ENCODE results near the gene SLIT2.

SLIT2 gene

DNA sequence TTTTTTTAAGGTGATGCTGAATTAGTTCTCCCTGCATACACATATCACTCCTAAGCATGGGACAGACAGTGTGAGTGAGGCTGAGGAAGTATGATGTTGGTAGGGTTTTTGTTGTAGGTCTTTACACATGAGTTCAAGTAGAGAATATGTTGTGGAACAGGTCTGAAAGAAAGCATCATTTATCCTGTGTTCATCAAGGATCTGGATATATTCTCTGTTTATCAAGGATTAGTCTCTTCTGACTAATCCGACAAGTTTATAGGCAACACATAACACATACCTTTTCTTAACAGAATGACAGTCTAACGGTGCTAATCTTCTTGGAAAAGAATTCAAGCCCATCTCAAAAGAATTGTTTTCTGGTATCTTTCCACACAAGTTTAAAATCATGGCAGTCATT, 10.5 kb downstream of the SLIT2 start:
- no peak for FAIRE-seq
- no peak for DNase-seq (ENCODE audit: insufficient read length, low spot score)

DNA sequence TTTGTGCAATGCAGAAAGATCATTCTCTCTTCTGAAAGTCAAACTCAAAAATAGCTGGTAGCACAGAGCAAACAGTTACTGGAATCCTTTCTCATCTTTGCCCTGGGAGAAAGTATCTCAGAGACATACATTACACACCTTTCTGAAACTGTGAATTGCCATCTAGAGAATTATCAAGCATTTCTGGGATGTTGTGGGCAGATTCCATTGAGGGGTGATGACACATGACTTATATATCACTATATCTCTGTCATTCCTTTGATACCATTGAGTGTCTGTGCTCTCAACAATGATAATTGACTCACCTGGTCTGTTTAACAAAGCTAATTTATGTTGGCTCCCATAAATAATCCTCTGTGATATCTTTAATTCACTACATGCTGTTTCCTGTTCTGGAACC, 13.0 kb downstream of the SLIT2 start:
- FAIRE-seq (no peak), DNase-seq (ENCODE audit: insufficient read length, low spot score) (no peak)

DNA sequence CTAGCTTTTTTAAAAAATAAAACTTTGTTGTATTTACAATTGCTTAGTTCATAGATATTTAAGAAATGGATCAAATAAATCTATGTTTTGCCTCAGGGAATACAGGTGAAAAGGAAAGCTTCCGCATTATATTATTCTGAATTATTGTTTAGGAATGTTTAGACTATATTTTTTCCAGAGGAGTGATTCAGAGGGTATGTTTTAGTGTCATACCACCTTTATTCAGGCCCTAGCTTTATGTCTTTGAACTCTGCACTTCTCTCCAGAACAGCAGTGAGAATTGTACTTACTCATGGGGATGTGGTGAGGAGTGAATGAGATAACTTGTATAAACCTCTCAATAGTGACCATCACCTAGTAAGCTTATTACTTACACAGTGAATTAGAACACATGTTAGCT, 14.0 kb downstream of the SLIT2 start:
- no peak for FAIRE-seq
- DNase-seq (ENCODE audit: insufficient read length, low spot score): no peak

DNA sequence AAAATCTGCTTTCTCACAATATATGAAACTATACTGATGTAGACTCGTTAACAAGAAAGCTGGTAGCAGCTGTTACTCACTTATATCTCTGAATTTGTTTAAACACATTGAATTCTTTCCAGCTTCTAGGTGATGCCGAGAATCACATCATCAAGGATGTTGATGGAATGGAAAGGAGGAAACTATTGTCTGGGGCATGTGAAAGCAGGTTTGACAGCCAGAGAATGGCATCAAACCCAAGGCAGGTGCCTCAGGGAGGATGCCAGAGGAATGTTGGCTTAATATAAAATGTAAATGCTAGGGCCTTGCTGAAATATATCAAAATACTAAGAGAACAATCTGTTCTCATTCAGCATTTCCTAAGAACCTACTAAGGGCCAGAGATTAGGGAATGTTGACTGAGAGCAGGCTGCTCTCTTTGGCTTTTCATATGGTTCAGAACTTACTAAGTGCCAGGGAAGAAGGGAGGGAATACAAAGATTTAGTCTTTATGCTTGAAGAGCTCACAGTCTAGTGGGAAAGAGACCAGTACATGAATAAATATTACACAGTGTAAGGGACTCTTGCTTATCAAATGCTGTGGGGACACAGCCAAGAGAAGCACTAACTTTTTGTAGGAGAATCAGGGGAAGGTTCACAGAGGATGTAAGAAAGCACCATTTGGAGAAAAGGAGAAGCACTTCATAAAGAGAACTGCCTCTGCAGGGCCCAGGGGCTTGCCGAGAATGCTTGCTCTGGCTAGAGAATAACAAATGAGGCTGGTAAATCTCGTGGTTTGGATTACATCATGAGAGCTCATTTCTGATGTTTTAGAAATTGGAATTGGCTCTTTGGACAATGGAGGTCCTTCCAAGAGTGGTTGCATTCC, 14.7 kb downstream of the SLIT2 start:
- DNase-seq (ENCODE audit: insufficient read length, low spot score): no peak
- no peak for FAIRE-seq

DNA sequence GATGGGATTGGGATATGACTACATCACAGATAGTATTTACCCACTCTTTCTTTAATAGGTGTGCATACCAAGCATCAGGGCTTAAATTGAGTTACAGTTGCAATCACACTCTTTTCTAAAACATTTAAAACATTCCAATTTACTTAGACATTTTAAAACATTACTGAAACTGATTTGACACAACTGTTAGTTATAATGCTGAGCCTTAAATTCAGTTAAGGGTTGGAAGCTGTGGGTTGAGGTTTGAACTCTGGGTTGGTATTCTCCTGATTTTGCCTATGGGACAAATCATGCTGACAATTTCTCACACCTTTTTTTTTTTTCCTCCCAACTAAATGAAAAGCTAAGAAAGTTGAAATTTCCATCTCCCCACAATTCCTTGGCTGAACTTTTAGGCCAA, 16.3 kb downstream of the SLIT2 start:
- FAIRE-seq: no peak
- no peak for DNase-seq (ENCODE audit: insufficient read length, low spot score)

DNA sequence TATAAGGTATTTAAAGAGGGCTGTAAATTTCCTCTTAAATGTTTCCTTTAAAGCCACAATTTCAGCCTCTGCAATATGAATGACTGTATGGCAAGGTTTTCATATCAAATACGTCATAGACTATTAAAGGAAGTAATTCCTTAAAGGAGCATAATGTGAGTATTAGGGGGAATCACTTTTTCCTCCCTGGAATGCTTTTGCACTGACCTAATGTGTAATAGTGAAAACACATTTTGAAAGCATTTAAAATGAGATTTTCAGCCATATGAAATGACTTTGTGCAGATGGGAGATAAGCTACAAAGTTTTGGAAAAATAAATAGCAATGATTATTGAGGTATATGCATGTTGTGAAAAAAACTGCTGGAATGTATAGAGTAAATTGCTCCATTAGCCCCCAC, 17.6 kb downstream of the SLIT2 start:
- no peak for FAIRE-seq
- no peak for DNase-seq (ENCODE audit: insufficient read length, low spot score)

DNA sequence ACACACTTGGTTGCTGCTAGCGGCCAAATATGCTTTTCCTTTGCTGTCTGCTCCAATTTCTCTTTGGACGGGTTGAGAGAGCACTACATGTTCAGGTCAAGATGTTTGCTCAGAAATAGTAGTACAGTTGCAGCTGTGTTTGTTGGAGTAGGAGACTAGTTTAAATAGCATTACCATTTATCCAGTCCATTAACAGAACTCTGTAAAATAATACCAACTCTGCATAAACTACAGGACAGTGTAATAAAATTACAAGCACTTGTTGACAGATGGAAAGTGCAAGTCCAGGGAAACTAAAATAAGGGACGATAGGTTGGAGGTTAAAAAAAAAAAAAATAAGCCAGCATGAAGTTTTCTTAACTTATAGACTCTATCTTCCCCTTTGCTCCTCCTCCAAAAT, 20.2 kb downstream of the SLIT2 start:
- FAIRE-seq (no peak), DNase-seq (ENCODE audit: insufficient read length, low spot score) (no peak)

DNA sequence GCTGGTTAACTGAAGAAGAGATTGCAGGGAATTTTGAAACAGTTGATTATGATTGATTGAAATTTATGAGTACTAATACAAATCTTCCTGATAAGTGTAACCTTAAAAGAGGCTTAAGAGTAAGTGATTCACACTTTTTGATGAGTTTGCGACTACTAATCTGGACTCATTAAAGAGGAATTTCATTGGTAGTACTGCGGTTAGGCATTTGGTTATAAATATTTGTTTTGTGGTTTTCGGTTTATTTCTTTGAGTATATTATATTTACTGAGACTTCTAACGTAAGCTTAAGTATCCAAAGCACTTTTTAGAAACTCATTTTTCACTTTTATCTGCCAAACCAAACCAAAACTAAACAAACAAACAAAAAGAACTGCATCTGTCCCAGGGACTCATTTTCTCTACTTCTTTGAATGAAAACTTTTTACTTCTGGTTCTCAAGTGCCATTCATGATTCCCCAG, 20.7 kb downstream of the SLIT2 start:
- DNase-seq (ENCODE audit: insufficient read length, low spot score): no peak
- FAIRE-seq: no peak

DNA sequence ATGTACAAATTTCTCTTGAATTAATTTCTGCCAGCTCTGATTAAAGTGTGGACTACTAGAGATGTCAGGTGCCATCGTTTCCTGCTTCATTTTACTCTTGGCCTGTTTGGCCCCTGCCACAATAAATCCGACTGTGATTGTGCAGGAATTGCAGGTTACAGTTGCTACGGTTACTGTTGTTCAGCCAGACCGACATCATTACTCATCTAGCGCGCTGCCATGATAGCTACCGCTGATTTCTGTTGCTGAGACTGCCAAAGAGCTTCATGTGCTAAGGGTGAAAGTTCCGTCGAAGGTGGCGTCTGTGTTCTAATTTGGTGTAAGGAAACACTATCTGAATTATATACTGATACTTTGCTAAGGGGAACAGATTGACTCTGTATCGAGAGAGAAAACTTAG, 22.1 kb downstream of the SLIT2 start:
- FAIRE-seq (no peak), DNase-seq (ENCODE audit: insufficient read length, low spot score) (no peak)

DNA sequence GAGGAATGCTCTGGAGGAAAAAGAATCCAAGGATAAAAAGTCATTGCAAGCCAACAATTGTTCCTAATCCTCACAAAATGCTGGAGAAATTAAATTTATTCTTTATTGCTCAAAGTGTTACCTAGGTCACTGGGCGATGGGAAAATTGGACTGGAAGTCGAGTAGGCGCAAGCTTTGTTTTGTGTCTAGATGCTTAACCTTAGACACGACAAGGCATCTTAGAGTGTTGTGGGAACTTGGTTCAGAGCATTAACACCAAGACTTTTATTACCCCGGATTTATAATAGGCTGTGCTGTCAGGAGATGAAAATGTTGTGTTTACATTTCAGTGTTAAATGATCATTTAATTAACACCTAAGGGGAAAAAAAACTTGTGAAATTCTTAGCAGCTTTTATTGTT, 25.1 kb downstream of the SLIT2 start:
- no peak for DNase-seq (ENCODE audit: insufficient read length, low spot score)
- FAIRE-seq: no peak

DNA sequence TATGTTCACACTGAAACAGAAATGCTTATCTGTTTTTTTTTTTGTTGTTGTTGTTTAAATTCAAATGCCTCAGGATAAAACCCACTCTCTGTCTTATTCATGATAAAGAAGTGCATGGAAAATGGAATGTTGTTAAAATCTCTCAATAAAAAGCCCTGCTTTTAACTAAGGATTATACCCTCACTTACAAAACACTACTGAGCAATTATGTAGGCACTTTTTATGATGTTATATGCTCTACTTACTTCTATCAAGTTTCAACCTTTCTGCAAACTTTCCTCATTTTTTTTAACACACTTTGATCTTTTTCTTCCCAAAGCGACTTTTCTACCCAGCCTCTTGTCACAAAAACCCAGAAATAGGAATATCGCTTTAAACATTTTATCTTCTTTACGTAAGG, 26.5 kb downstream of the SLIT2 start:
- DNase-seq (ENCODE audit: insufficient read length, low spot score): no peak
- FAIRE-seq: no peak

DNA sequence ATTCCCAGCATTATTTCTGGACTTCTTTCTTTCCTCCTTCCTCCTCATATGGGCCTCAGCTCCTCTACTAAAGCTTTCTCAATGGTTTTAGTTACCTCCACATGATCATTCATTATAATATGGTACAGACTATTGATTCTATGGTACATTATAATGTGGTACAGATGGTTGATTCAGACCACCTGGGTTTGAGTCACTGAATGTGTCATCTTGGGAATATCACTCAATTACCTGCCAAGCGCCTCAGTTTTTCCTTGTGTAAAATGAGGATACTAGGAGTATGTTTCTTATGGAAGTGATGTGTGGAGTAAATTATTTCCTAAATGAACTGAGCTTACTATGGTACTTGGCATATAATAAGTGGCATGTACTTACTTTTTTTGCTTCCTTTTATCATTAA, 27.7 kb downstream of the SLIT2 start:
- DNase-seq (ENCODE audit: insufficient read length, low spot score) (no peak), FAIRE-seq (no peak)

DNA sequence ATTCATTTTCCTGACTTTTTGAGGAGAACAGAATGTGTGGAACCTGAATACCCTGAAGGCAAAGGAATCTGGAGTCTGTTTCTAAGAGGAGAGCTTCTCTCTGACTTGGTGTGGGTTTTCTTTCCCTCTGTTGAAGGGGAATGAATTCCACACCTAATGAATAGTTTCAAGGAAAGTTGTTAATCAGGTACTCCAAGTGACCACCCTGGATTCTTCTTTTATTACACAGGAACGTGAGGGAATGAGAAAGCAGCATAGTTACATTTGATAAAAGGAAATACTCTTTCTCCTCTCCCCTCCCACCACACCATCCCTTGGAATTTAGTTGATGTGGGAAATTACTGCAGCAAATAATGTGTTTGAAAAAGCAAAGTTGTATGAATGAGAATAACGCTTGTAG, 29.7 kb downstream of the SLIT2 start:
- FAIRE-seq (no peak), DNase-seq (ENCODE audit: insufficient read length, low spot score) (no peak)

DNA sequence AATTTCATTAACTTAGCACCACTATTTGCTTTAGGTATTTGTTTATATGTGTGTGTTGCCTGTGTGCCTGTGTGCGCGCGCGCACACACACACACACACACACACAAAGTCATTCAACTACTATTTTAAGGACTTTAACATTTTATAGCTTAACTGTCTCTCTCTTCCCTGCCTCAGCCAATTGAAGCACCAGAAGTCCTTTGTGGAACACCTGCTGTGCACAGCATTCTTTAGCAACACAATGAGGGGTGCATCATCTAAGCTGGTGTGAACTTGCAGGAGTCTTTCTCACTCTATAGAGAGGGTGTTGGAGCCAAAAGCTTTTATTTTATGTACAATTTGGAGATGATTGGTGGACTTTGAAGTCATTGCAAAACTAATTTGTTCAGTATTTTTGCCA, 31.3 kb downstream of the SLIT2 start:
- DNase-seq (ENCODE audit: insufficient read length, low spot score) (no peak), FAIRE-seq (no peak)

DNA sequence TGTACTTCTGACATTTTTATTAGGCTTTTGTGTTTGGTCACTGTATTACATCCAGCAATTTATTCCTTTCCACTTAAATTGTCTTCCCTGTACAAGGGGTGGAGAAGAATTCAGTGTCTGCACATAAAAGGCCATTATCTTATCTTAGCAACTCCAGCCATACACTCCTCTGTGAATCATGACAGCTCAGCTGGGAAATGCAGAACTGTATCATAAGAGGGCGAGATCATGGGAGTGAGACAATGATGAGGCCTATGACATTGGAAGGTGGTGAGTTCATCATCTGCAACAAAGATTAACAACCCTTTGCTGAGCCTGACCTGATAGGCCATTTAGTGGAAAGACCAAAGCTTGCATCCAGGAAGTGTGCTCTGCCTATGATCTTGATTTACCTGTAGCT, 33.3 kb downstream of the SLIT2 start:
- FAIRE-seq (no peak), DNase-seq (ENCODE audit: insufficient read length, low spot score) (no peak)

DNA sequence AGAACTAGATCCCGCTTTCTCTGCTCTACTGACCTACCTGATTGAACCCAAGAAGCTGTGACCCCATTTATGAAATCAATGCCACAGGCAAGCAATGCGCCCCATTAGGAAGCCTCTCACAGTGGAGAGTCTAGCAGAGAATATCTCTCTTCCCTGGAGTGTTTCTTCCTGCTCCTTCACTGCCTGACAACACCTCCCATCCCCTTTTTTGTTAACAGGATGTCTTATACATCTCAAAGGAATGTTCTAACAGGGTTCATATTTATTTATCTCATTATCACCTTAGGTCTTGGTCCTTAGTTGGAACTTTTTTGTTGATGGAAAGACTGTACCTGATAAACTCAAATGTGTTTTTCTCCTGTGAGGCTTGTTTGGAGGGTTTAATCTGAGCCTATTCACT, 35.5 kb downstream of the SLIT2 start:
- no peak for DNase-seq (ENCODE audit: insufficient read length, low spot score)
- FAIRE-seq: no peak

DNA sequence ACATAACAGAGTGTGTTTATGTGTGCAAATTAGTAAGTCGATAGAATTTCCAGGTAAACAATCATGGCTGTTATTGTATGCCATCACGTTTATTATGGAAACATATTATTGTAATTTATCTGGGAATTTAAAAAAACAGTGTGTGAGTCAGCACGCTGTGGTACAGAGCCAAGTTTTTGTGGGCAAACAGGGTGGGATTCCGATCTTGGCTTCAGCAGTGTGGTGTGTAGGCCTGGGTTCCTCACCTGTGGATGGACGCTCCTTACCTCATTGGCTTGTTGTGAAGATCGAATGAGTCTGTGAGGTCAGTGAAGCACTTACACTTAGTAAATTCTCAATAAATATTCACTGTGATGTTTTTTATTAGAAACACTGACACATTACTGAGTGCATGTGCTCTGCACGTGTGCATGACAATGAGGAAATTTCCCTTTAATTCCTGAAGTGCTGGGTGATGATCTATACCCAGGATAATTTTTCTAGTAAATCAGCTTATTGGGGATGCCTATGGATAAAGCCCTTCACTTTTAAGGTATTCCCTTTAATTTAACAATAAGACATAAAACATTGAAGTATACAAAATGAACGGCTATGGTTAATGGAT, 36.4 kb downstream of the SLIT2 start:
- DNase-seq (ENCODE audit: insufficient read length, low spot score) (no peak), FAIRE-seq (no peak)

DNA sequence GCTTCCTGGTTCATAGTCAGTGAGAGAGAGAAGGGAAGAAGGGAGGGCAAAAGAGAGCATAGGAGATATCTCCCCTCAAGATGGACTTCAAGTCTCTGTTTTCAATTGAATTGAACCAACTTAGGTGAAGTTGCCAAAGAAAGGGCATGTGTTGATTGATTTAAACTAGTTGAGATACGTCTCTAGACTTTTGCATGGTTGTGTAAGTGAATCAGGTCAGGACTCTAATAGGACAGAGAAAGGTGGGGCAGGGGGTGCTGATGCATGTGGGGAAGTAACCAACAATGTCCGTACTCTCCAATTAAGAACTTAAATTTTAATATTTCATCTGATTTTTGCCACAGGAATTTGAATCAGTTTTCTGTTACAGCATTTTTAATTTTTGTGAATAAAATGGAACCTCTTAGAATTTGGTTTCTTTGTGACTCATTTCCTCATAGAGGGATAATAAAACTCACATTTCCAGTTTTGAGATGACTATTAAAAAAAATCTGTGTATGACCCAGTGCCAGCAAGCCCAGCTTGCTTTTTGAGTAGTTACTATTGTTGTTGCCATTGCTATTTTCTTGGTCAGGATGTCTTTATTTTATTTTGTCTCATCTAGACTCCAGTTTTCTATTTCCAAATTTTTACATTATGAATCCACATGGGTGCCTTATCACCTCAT, 37.3 kb downstream of the SLIT2 start:
- DNase-seq (ENCODE audit: insufficient read length, low spot score) (no peak), FAIRE-seq (no peak)

DNA sequence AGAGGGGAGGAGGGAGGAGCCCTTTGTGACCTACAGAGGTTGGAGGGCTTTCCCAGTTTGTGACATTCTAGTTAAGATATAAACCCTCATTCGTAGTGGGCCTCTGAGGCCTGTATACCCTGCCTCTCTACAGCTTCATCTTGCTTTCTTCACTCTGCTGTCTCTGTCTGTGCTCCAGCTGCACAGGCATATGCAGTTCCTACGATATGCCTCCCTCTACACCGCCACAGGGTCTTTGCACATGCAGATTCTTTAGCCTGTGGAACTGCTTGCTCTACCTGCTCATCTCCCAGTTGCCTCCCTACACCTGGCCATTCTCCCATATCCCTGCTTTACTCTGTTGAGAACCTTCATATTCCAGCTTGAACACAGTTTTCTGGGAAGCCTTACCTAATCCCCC, 38.1 kb downstream of the SLIT2 start:
- FAIRE-seq (no peak), DNase-seq (ENCODE audit: insufficient read length, low spot score) (no peak)

DNA sequence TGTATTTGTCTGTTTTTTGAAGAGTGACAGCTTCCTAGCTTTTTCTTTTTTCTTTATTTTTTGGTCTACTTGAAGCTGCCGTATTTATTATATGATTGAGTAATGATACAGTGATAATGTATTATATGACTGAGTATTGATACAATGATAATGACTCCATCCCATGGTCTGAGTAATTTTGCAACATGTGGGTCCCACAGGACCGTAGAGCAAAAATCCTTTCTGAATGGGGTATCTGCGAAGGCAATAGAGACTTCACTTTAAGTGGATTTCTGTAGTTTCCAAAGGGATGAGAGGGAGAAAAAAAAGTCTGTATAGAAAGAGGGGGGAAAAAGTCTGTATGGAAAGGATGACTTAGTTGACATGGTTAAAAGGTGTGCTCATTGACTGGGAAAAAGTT, 41.0 kb downstream of the SLIT2 start:
- no peak for FAIRE-seq
- DNase-seq (ENCODE audit: insufficient read length, low spot score): no peak

DNA sequence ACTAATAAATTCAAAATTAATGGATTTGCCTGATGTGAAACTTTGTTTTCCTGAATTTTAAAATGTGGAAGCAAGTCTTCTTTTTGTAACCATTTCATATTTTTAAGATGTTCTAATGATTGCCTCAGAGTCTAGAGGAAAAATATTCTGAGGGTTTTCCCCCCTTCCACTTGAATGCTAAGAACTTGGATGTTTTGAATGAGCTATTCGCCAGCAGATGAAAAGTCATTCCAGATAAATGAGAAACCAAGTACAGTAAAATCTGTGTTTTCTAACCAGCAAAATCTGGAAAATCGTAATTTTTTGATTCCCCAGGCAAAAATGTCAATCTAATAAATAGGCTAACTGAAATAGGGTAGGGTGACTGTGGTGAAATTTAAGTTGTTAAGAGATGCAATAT, 45.6 kb downstream of the SLIT2 start:
- DNase-seq (ENCODE audit: insufficient read length, low spot score): no peak
- FAIRE-seq: no peak

DNA sequence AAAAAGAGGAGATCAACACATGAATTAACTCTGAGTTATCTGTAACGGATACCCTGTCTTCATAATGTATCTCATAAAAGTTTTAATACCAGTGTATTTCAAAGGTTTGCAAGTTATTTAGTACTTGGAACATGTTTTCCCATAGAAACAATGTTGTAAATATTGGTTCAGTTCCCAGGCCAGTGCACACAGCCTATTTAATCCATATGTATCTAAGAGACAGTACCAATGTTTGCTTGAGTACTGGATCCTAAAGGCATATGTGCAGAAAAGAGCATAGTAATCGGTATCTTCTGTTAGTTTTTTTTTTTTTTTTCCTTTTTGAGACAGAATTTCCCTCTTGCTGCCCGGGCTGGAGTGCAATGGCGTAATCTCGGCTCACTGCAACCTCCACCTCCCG, 46.1 kb downstream of the SLIT2 start:
- DNase-seq (ENCODE audit: insufficient read length, low spot score): no peak
- no peak for FAIRE-seq

All from GM19239 (cell line).